ENCODE data around the gene MMD2. TPM values are rescaled to one million over a fixed set of nuclear protein-coding genes. Genes with fewer than 3 reads are reported as not detected.
"Not testable (repeated sequence)": the region's sequence is repeated elsewhere in the genome, so short reads cannot be mapped to it uniquely, and the experiment has no call there.

Gene MMD2
- total RNA-seq, 2 experiments from 2014 or later: not detected

DNA sequence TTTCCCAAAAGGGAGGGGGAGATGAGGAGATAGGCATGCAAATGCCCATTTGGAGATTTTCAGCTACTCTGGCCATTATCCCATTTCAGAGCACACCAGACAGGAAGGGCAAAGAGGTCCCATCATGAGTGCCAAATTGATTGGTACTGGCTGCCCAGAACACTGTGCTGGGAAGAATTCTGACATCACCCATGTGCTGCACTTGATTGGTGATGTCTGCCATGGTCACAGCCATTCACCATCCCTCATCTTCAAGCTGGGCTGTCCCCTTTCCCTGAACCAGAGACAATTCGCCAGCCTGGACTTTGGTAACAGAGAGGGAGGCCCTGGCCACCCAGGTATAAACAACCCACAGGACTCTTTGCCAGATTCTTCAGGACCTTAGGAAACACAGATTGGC, 52.3 kb downstream of the MMD2 start:
- ChIA-PET POLR2A (no interaction called here), CTCF (no interaction called here)

DNA sequence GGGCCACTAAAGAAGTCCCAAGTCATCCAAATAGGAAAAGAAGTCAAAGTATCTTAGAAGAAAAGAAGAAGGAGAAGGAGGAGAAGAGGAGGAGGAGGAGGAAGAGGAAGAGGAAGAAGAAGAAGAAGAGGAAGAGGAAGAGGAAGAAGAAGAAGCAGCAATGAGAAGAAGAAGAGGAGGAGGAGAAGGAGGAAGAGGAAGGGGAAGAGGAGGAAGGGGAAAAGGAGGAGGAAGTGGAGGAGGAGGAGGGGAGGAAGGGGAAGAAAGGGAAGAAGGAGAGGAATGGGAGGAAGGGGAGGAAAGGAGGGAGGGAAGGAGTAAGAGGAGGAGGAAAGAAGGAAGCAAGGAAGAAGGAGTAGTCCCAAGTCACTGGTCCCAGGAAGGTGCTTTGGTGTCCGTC, 53.8 kb downstream of the MMD2 start:
- CTCF ChIA-PET: no interaction called here
- POLR2A ChIA-PET: no interaction called here

DNA sequence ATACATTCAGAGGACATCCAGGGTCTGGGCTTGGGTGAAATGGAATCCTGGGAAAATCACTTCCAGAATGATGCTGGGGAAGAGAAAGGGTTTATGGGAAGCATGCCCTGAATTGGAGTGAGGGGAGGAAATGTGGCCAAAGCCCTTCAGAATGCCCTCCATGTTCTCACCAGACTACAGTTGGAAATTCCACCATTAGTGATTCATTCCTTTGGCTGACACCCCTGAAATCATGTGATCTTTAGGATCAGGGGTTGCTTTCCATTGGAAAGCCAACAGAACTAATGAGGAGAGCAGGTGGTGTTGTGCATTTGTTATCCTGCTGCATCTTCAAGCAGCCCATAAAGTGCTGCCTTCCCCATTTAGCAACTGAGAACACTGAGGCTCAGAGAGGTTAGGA, 54.6 kb downstream of the MMD2 start:
- ChIA-PET CTCF (no interaction called here), POLR2A (no interaction called here)

DNA sequence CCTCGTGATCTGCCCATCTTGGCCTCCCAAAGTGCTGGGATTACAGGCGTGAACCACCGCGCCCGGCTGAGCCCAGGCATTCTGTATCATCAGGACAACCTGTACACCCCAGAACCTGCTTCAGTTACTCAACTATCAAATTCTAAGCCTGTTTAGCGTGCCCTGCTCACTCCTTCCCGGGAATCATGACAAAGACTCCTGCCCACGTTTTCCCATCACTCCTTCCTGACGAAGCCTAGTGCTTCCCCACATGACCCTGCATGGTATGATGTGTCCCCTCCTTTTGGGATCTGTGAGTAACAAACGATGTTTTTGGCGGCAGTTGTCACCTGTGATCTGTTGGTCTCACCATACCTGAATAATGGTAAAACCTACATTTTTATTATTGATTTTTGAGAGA, 63.2 kb downstream of the MMD2 start:
- ChIA-PET POLR2A (no interaction called here), CTCF (no interaction called here)

DNA sequence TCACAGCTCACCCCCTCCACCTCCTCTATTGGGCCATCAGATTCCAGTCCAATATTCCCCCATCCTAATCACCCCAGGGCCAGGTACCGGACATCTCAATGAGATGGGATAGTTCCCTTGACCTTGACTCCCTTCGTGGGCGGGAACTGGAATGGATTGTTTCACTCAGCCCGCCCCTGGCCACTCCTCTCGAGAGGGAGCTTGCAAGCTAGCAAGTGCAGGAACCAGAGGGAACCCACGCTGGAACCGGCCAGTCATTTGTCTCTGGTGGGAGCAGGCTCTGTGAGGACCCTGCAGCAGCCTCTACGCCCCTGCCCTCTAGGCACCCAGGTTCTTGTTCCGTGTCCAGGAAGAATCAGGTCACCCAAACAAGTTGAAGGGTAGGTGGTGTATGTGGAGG, 64.5 kb downstream of the MMD2 start:
- POLR2A ChIA-PET: no interaction called here
- CTCF ChIA-PET: no interaction called here

DNA sequence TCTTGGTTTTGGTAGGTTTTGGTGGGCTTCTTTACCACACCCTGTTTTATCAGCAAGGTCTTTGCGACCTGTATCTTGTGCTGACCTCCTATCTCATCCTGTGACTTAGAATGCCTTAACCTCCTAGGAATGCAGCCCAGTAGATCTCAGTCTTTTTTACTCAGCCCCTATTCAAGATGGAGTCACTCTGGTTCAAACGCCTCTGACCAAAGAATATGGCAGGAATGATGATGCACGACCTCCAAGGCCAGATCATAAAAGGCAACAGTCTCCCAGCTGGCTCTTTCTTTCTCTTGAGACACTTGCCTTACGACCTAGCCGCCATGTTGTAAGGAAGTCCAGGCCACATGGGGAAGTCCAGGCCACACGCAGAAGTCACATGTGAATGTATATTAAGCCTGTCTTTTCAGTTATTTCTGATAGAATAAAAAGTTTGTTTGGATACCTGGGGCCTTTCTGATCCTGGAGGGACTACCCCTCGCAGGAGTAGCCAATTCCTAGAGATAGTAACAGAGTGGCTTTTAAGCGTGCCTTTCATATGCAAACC, 65.0 kb downstream of the MMD2 start:
- ChIA-PET CTCF (no interaction called here), POLR2A (no interaction called here)

- POLR2A ChIA-PET, CTCF ChIA-PET: not testable (repeated sequence)
These were observed 65.8 kb downstream of the MMD2 start for GRCh38 chr7:4893188-4893587.

GRCh38 chr7:4891522-4891921, 67.5 kb downstream of the MMD2 start:
- POLR2A ChIA-PET: not testable (repeated sequence)

GRCh38 chr7:4889682-4890081, 69.3 kb downstream of the MMD2 start:
- ChIA-PET POLR2A (no interaction called here), CTCF (no interaction called here)

More at GRCh38 chr7:4891522-4891921, 67.5 kb downstream of the MMD2 start:
- CTCF ChIA-PET: not testable (repeated sequence)

GRCh38 chr7:4888161-4888560, 70.8 kb downstream of the MMD2 start:
- ChIA-PET CTCF (interaction anchor here (0.9 kb wide), 1 partner anchor 89 kb away, joined by 5 read pairs; no protein-coding TSS in a partner anchor), POLR2A (no interaction called here)

- POLR2A ChIA-PET: no interaction called here
- CTCF ChIA-PET: no interaction called here
These were observed 72.3 kb downstream of the MMD2 start for GRCh38 chr7:4886671-4887070.

DNA sequence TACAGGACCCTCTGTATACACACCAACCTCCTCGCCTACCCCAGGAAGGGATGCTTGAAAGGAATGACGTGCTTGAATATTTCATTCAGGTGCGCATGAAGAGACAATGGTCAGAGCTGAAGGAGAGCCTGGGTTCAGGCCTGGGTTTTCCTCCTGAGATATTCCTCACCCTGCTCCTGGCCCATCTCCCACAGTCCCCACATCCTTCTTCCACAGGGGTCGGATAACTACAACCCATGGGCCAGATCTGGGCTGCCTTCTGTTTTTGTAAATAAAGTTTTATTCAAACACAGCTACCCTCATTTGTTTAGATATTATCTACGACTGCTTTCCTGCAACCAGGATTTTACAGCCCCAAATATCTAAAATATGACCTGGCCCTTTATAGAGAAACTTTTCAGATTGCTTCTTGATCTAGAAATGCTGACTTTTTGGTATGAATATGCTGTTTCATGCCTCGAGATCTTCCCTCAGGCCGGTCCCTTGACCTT, 73.6 kb downstream of the MMD2 start:
- ChIA-PET POLR2A (interaction anchor here (0.6 kb wide), 1 partner anchor 24 kb away, joined by 3 read pairs; the partner anchor contains the start of gene PAPOLB), CTCF (interaction anchor here (2.6 kb wide), 1 partner anchor 92 kb away, joined by 8 read pairs; no protein-coding TSS in a partner anchor)

DNA sequence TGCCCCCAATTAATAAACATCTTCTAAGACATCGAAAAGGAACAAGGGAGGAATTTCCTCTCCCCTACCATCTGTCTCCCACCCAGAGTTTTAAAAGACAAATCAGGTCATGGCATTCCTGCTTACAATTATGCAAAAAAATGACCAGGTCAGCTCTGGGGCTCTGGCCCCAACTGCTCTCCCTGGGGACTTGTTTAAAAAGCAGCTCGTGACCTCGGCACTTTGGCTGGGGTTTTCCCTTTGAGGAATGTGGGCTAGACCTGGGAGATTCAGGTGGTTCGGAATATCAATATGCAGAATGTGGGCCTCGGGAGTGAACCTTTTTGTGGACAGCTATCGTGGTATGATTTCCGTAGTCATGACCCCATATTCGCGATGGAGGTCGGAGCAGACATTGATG, 74.8 kb downstream of the MMD2 start:
- CTCF ChIA-PET: interaction anchor here (0.6 to 2.6 kb wide), 8 partner anchors 35 to 1927 kb away, joined by 3 to 14 read pairs (median 4); no protein-coding TSS in a partner anchor
- POLR2A ChIA-PET: no interaction called here

- POLR2A ChIA-PET: interaction anchor here (0.6 kb wide), 1 partner anchor 98 kb away, joined by 3 read pairs; no protein-coding TSS in a partner anchor
- CTCF ChIA-PET: interaction anchor here (0.5 to 2.6 kb wide), 11 partner anchors 34 to 1926 kb away, joined by 3 to 14 read pairs (median 3); no protein-coding TSS in a partner anchor
These were observed 75.4 kb downstream of the MMD2 start, which contains the start of gene RADIL for GRCh38 chr7:4883372-4884144. TSS of gene RADIL (minus strand) at chr7:4883716. CDS start at chr7:4878139, 5,577 bp downstream.

DNA sequence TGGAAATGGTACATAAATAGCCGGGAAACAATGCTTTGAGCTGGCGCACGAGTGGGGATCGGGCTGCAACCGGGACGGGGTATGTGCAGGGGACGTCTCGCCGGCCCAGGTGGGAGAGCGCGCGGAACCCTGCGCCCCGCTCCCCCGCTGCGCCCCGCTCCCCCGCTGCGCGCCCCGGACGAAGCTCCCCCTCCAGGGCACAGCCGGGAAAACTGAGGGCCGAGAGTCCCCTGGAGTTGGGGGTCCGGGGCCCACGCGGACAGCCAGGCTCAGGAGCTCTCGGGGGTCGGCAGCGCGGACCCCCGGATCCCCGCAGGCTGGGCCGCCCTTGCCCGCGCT, 76.0 kb downstream of the MMD2 start:
- POLR2A ChIA-PET: interaction anchor here (0.6 kb wide), 2 partner anchors 97 to 896 kb away, joined by 3 to 4 read pairs; no protein-coding TSS in a partner anchor
- CTCF ChIA-PET: interaction anchor here (0.5 to 2.6 kb wide), 10 partner anchors 34 to 250 kb away, joined by 3 to 14 read pairs (median 3); no protein-coding TSS in a partner anchor

GRCh38 chr7:4882169-4883032, 76.6 kb downstream of the MMD2 start:
- CTCF ChIA-PET: interaction anchor here (0.5 to 2.1 kb wide), 7 partner anchors 33 to 250 kb away, joined by 3 to 14 read pairs (median 3); no protein-coding TSS in a partner anchor
- POLR2A ChIA-PET: interaction anchor here (0.6 kb wide), 2 partner anchors 97 to 897 kb away, joined by 3 to 4 read pairs; no protein-coding TSS in a partner anchor

- ChIA-PET CTCF (interaction anchor here (0.6 kb wide), 1 partner anchor 48 kb away, joined by 5 read pairs; no protein-coding TSS in a partner anchor), POLR2A (no interaction called here)
These were observed 78.8 kb downstream of the MMD2 start for GRCh38 chr7:4880218-4880617.

DNA sequence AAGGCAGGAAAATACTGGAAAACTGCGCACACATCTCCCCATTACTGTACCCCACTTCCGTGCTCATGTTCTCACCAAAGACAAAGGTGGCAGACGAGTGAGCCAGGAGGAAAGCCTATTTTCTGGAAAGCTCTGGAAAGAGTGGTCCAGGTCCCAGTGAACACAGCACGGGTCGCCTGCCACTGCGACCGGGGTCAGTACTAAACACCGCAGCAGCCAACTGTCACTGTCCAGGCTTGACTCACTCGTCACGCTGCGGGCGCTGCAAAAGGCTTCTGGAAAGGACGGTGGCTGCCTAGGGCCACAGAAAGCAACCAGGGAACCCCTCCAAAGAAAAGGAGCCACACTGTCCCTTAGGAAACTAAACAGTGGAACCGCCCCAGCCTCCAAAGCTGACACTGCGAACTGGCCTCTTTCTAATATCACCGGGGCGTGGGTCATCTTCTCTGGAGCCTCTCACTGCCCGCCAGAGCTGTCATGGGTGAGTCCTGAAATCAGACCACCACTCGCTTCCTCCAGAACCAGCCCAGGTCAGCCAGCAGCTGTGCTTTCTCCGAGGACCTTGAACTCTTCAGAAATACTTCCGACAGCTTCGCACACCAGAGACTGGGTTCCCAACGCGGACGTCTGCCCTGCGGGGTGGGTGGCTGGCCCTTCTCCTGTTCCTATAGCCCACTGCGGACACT, 79.4 kb downstream of the MMD2 start:
- CTCF ChIA-PET: interaction anchor here (0.6 kb wide), 1 partner anchor 47 kb away, joined by 5 read pairs; no protein-coding TSS in a partner anchor
- POLR2A ChIA-PET: no interaction called here
